AG04449 (cell line): ENCODE data around the gene COX7B2.

Experiments used
- CTCF ChIA-PET: fragments of 350-600 bp; formaldehyde crosslinking; extraction: SDS; loops from one replicate; lab custom pipeline; 2021; ENCODE audit warnings: antibody characterized with exemption; lab: Yijun Ruan, JAX
- POLR2A ChIA-PET: fragments of 400-600, 350-600 bp; formaldehyde crosslinking; extraction: SDS; loops from one replicate; lab custom pipeline; 2020; ENCODE audit warnings: antibody characterized with exemption, inconsistent platforms; lab: Yijun Ruan, JAX
- DNase-seq: peaks from one replicate; pipeline ENCODE4 v3.0.0-alpha.2; 2010; ENCODE audit warnings: low read depth, low spot score
- H3K4me3 ChIP-seq: 2 replicates; pipeline ENCODE4 v1.5.1; 2011; ENCODE audit warnings: low read depth, mild to moderate bottlenecking, control low read depth, low read length
- CTCF ChIP-seq: IDR thresholded peaks from one replicate; pipeline ENCODE4 v1.5.1; 2011; ENCODE audit warnings: mild to moderate bottlenecking, moderate library complexity, low read length, control low read depth, inconsistent platforms; ENCODE audit not compliant: insufficient read depth; ENCODE audit errors: missing control alignments

COX7B2 gene

GRCh38 chr4:46924789-46925529 is 15.9 kb upstream of the COX7B2 start:
- POLR2A ChIA-PET, result no interaction called here
- no peak for DNase-seq
- no peak overlapping the region for H3K4me3 ChIP-seq
- no peak for TF ChIP-seq CTCF
- CTCF ChIA-PET, result no interaction called here

GRCh38 chr4:46922205-46922604 is 13.2 kb upstream of the COX7B2 start:
- no peak for DNase-seq
- no peak for TF ChIP-seq CTCF
- ChIA-PET POLR2A (no interaction called here), CTCF (interaction anchor here (0.8 to 1.6 kb wide), 5 partner anchors 9 to 461 kb away, joined by 3 read pairs; no protein-coding TSS in a partner anchor)
- no peak overlapping the region for H3K4me3 ChIP-seq

GRCh38 chr4:46908148-46908547 is 897 bp downstream of the COX7B2 start:
- ChIA-PET POLR2A (no interaction called here), CTCF (no interaction called here)
- no peak for TF ChIP-seq CTCF
- no peak for DNase-seq
- H3K4me3 ChIP-seq, result no peak overlapping the region

GRCh38 chr4:46900082-46900481 is 9.0 kb downstream of the COX7B2 start:
- POLR2A ChIA-PET, result no interaction called here
- no peak for TF ChIP-seq CTCF
- no peak overlapping the region for H3K4me3 ChIP-seq
- CTCF ChIA-PET, result interaction anchor here (1.8 kb wide), 1 partner anchor 18 kb away, joined by 4 read pairs; no protein-coding TSS in a partner anchor
- DNase-seq, result no peak

- ChIA-PET POLR2A (no interaction called here), CTCF (no interaction called here)
- TF ChIP-seq CTCF, result no peak
- no peak overlapping the region for H3K4me3 ChIP-seq
- no peak for DNase-seq
These were observed 14.2 kb downstream of the COX7B2 start for GRCh38 chr4:46894826-46895225.

- no peak overlapping the region for H3K4me3 ChIP-seq
- ChIA-PET POLR2A (no interaction called here), CTCF (no interaction called here)
- no peak for TF ChIP-seq CTCF
- no peak for DNase-seq
These were observed 19.0 kb downstream of the COX7B2 start for GRCh38 chr4:46890056-46890455.
